PC-9 (cell line): ENCODE results near the gene GDPD5.

Experiments used
- CTCF ChIP-seq: fragments of 200-600 bp; sonication (generic); conservative IDR thresholded peaks from 2 replicates; pipeline ENCODE4 v1.6.1; 2017; ENCODE audit warnings: mixed run types, antibody characterized with exemption, mild to moderate bottlenecking, moderate library complexity
- EZH2 ChIP-seq: fragments of 200-600 bp; sonication (generic); IDR thresholded peaks from 2 replicates; pipeline ENCODE4 v1.8.0; 2017; ENCODE audit warnings: antibody characterized with exemption, low read depth

GRCh38 chr11:75389925-75390324 lies 135.8 kb downstream of the GDPD5 start:
- no peak for TF ChIP-seq CTCF
- no peak for TF ChIP-seq EZH2
